ENCODE data around the gene FILIP1L. TPM values are rescaled to one million over a fixed set of nuclear protein-coding genes. Genes with fewer than 3 reads are reported as not detected.

The FILIP1L gene
- total RNA-seq, 1 donor: 0.42 TPM

- Histone ChIP-seq H3K4me1 (ENCODE audit: insufficient read depth, low read length) (no peaks in the 10 kb centered on the region), H3K4me3 (ENCODE audit: low read length) (no peak overlapping the region), H3K27me3 (ENCODE audit: insufficient read depth, low read length) (no peaks in the 10 kb centered on the region), H3K9me3 (ENCODE audit: low read depth, low read length) (no peaks in the 10 kb centered on the region)
Measured at GRCh38 chr3:99966662-99967416, 147.5 kb downstream of the FILIP1L start.

- Histone ChIP-seq H3K9me3 (ENCODE audit: low read depth, low read length) (no peaks in the 10 kb centered on the region), H3K4me3 (ENCODE audit: low read length) (no peak overlapping the region), H3K27me3 (ENCODE audit: insufficient read depth, low read length) (no peaks in the 10 kb centered on the region), H3K4me1 (ENCODE audit: insufficient read depth, low read length) (no peaks in the 10 kb centered on the region)
Measured at GRCh38 chr3:99965681-99966408, 148.5 kb downstream of the FILIP1L start.

GRCh38 chr3:99965077-99965476, 149.2 kb downstream of the FILIP1L start:
- H3K4me3 ChIP-seq (ENCODE audit: low read length): no peak overlapping the region
- no peaks in the 10 kb centered on the region for H3K27me3 ChIP-seq (ENCODE audit: insufficient read depth, low read length)
- no peaks in the 10 kb centered on the region for H3K9me3 ChIP-seq (ENCODE audit: low read depth, low read length)
- no peaks in the 10 kb centered on the region for H3K4me1 ChIP-seq (ENCODE audit: insufficient read depth, low read length)

- Histone ChIP-seq H3K4me3 (ENCODE audit: low read length) (no peak overlapping the region), H3K9me3 (ENCODE audit: low read depth, low read length) (no peaks in the 10 kb centered on the region), H3K4me1 (ENCODE audit: insufficient read depth, low read length) (no peaks in the 10 kb centered on the region), H3K27me3 (ENCODE audit: insufficient read depth, low read length) (no peaks in the 10 kb centered on the region)
Measured at GRCh38 chr3:99962703-99963102, 151.6 kb downstream of the FILIP1L start.

GRCh38 chr3:99961756-99962515, 152.4 kb downstream of the FILIP1L start:
- no peak overlapping the region for H3K4me3 ChIP-seq (ENCODE audit: low read length)

GRCh38 chr3:99960941-99961340, 153.4 kb downstream of the FILIP1L start:
- Histone ChIP-seq H3K4me3 (ENCODE audit: low read length) (no peak overlapping the region), H3K27me3 (ENCODE audit: insufficient read depth, low read length) (no peaks in the 10 kb centered on the region), H3K9me3 (ENCODE audit: low read depth, low read length) (no peaks in the 10 kb centered on the region), H3K4me1 (ENCODE audit: insufficient read depth, low read length) (no peaks in the 10 kb centered on the region)

More at GRCh38 chr3:99961756-99962515, 152.4 kb downstream of the FILIP1L start:
- Histone ChIP-seq H3K9me3 (ENCODE audit: low read depth, low read length) (no peaks in the 10 kb centered on the region), H3K27me3 (ENCODE audit: insufficient read depth, low read length) (no peaks in the 10 kb centered on the region), H3K4me1 (ENCODE audit: insufficient read depth, low read length) (no peaks in the 10 kb centered on the region)

- H3K4me1 ChIP-seq (ENCODE audit: insufficient read depth, low read length): no peaks in the 10 kb centered on the region
- no peak overlapping the region for H3K4me3 ChIP-seq (ENCODE audit: low read length)
- H3K9me3 ChIP-seq (ENCODE audit: low read depth, low read length): no peaks in the 10 kb centered on the region
- no peaks in the 10 kb centered on the region for H3K27me3 ChIP-seq (ENCODE audit: insufficient read depth, low read length)
Measured at GRCh38 chr3:99960123-99960878, 154.0 kb downstream of the FILIP1L start.

GRCh38 chr3:99958222-99958912, 155.9 kb downstream of the FILIP1L start:
- H3K4me1 ChIP-seq (ENCODE audit: insufficient read depth, low read length): no peaks in the 10 kb centered on the region
- no peaks in the 10 kb centered on the region for H3K27me3 ChIP-seq (ENCODE audit: insufficient read depth, low read length)
- H3K4me3 ChIP-seq (ENCODE audit: low read length): no peak overlapping the region
- H3K9me3 ChIP-seq (ENCODE audit: low read depth, low read length): no peaks in the 10 kb centered on the region

- no peaks in the 10 kb centered on the region for H3K9me3 ChIP-seq (ENCODE audit: low read depth, low read length)
- H3K4me3 ChIP-seq (ENCODE audit: low read length): no peak overlapping the region
- no peaks in the 10 kb centered on the region for H3K27me3 ChIP-seq (ENCODE audit: insufficient read depth, low read length)
- H3K4me1 ChIP-seq (ENCODE audit: insufficient read depth, low read length): no peaks in the 10 kb centered on the region
Measured at GRCh38 chr3:99957151-99957796, 157.0 kb downstream of the FILIP1L start.

GRCh38 chr3:99955773-99956562, 158.3 kb downstream of the FILIP1L start:
- Histone ChIP-seq H3K9me3 (ENCODE audit: low read depth, low read length) (no peaks in the 10 kb centered on the region), H3K4me3 (ENCODE audit: low read length) (no peak overlapping the region), H3K27me3 (ENCODE audit: insufficient read depth, low read length) (no peaks in the 10 kb centered on the region), H3K4me1 (ENCODE audit: insufficient read depth, low read length) (no peaks in the 10 kb centered on the region)

- Histone ChIP-seq H3K9me3 (ENCODE audit: low read depth, low read length) (no peaks in the 10 kb centered on the region), H3K4me3 (ENCODE audit: low read length) (no peak overlapping the region), H3K4me1 (ENCODE audit: insufficient read depth, low read length) (no peaks in the 10 kb centered on the region), H3K27me3 (ENCODE audit: insufficient read depth, low read length) (no peaks in the 10 kb centered on the region)
Measured at GRCh38 chr3:99954914-99955644, 159.2 kb downstream of the FILIP1L start.

- H3K9me3 ChIP-seq (ENCODE audit: low read depth, low read length): no peaks in the 10 kb centered on the region
- no peaks in the 10 kb centered on the region for H3K4me1 ChIP-seq (ENCODE audit: insufficient read depth, low read length)
- H3K27me3 ChIP-seq (ENCODE audit: insufficient read depth, low read length): no peaks in the 10 kb centered on the region
- no peak overlapping the region for H3K4me3 ChIP-seq (ENCODE audit: low read length)
Measured at GRCh38 chr3:99953596-99953995, 160.7 kb downstream of the FILIP1L start.

- H3K9me3 ChIP-seq (ENCODE audit: low read depth, low read length): no peaks in the 10 kb centered on the region
- no peaks in the 10 kb centered on the region for H3K27me3 ChIP-seq (ENCODE audit: insufficient read depth, low read length)
- no peak overlapping the region for H3K4me3 ChIP-seq (ENCODE audit: low read length)
- no peaks in the 10 kb centered on the region for H3K4me1 ChIP-seq (ENCODE audit: insufficient read depth, low read length)
Measured at GRCh38 chr3:99952306-99952705, 162.0 kb downstream of the FILIP1L start.
